ENCODE data around the gene STK32C. TPM values are rescaled to one million over a fixed set of nuclear protein-coding genes. Genes with fewer than 3 reads are reported as not detected.

The STK32C gene
- polyA plus RNA-seq, 2 of the 4 experiments (the other 2 are of a cell fraction): 29.9 to 43.6 TPM

GRCh38 chr10:132259702-132260482, 47.9 kb downstream of the STK32C start:
- no peak overlapping the region for H3K4me2 ChIP-seq
- ATAC-seq: no peak
- peaks cover 8% of the 10 kb centered on the region; the same call in 2 of the 3 replicates for H3K4me1 ChIP-seq
- 91% methylated on average over 27 of the region's 27 CpGs for WGBS (ENCODE audit: missing lambda C conversion rate)
- ChIA-PET POLR2A (no interaction called here), CTCF (interaction anchor here (0.7 kb wide), 1 partner anchor 31 kb away, joined by 3 read pairs; no protein-coding TSS in a partner anchor)
- no peak overlapping the region for H3K4me3 ChIP-seq
- H3K9me3 ChIP-seq: no peaks in the 10 kb centered on the region
- TF ChIP-seq NR3C1 (IDR thresholded peaks at IDR 0.05): no peak
- no peak for TF ChIP-seq FOSB (CRISPR knock-in tag; IDR thresholded peaks at IDR 0.05)
- TF ChIP-seq CHD4 (IDR thresholded peaks at IDR 0.05; ENCODE audit: borderline replicate concordance): no peak
- TF ChIP-seq HOXB13 (CRISPR knock-in tag; IDR thresholded peaks at IDR 0.05; ENCODE audit: low read depth): no peak
- TF ChIP-seq ATOH8 (CRISPR knock-in tag; IDR thresholded peaks at IDR 0.05; ENCODE audit: low read depth): no peak
- no peak for TF ChIP-seq HES2 (IDR thresholded peaks at IDR 0.05)
- no peak for TF ChIP-seq POLR2AphosphoS2 (conservative IDR thresholded peaks at IDR 0.05; ENCODE audit: low read length)
- no peak for TF ChIP-seq HEYL (CRISPR knock-in tag; IDR thresholded peaks at IDR 0.05)
- no peak for TF ChIP-seq CBX8 (IDR thresholded peaks at IDR 0.05)
- TF ChIP-seq ELK1 (IDR thresholded peaks at IDR 0.05; ENCODE audit: low read depth, low read length): no peak
- TF ChIP-seq RFX5 (IDR thresholded peaks at IDR 0.05): no peak
- no peak for FAIRE-seq
- H3K27ac ChIP-seq: no peak overlapping the region
- no peak for DNase-seq (ENCODE audit: low read depth in 1 of 2, low spot score in 1 of 2)

- no peak overlapping the region for H3K4me3 ChIP-seq
- FAIRE-seq: no peak
- peaks cover 8% of the 10 kb centered on the region; the same call in 2 of the 3 replicates for H3K4me1 ChIP-seq
- 95% methylated on average over 16 of the region's 23 CpGs for WGBS (ENCODE audit: missing lambda C conversion rate)
- H3K27ac ChIP-seq: no peak overlapping the region
- ATAC-seq: no peak
- H3K4me2 ChIP-seq: no peak overlapping the region
- POLR2A ChIA-PET: no interaction called here
- no peaks in the 10 kb centered on the region for H3K9me3 ChIP-seq
- CTCF ChIA-PET: no interaction called here
- no peak for TF ChIP-seq REST (IDR thresholded peaks at IDR 0.05)
- TF ChIP-seq POLR2AphosphoS2 (conservative IDR thresholded peaks at IDR 0.05; ENCODE audit: low read length): no peak
- no peak for TF ChIP-seq CBX2 (IDR thresholded peaks at IDR 0.05; ENCODE audit: borderline replicate concordance, low read depth)
- TF ChIP-seq CHD2 (IDR thresholded peaks at IDR 0.05; ENCODE audit: low read length, partially characterized antibody): no peak
- no peak for TF ChIP-seq KDM1A (IDR thresholded peaks at IDR 0.05; ENCODE audit: low read depth)
- no peak for TF ChIP-seq E2F6 (IDR thresholded peaks at IDR 0.05; ENCODE audit: borderline replicate concordance, low read depth)
- TF ChIP-seq TP53 (CRISPR knock-in tag; IDR thresholded peaks at IDR 0.05): no peak
- no peak for TF ChIP-seq HOXB5 (CRISPR knock-in tag; IDR thresholded peaks at IDR 0.05)
- no peak for TF ChIP-seq HDAC2 (IDR thresholded peaks at IDR 0.05)
- TF ChIP-seq ATOH8 (CRISPR knock-in tag; IDR thresholded peaks at IDR 0.05; ENCODE audit: low read depth): no peak
- DNase-seq (ENCODE audit: low read depth in 1 of 2, low spot score in 1 of 2): no peak
These were observed 49.3 kb downstream of the STK32C start for GRCh38 chr10:132258423-132258822.

Data from A549 (cell line).